Measurements from ENCODE around the gene PLXNA4. TPM values are rescaled to one million over a fixed set of nuclear protein-coding genes. Genes with fewer than 3 reads are reported as not detected.

Gene PLXNA4
- total and polyA plus RNA-seq, 2 experiments from 2014 or later, result 0.08 to 0.80 TPM

GRCh38 chr7:132087421-132087820 lies 488.8 kb downstream of the PLXNA4 start:
- no peaks in the 10 kb centered on the region for H3K36me3 Mint-ChIP-seq (ENCODE audit: low read depth)
- H3K9me2 ChIP-seq (ENCODE audit: insufficient read depth), result peaks cover 22% of the 10 kb centered on the region
- no peaks in the 10 kb centered on the region for H3K9me3 Mint-ChIP-seq
- no peaks in the 10 kb centered on the region for H3K4me1 ChIP-seq (ENCODE audit: insufficient read depth)
- ATAC-seq, result no peak
- peaks cover 8% of the 10 kb centered on the region; the same call in 2 of the 3 replicates for H3K4me1 Mint-ChIP-seq
- TF ChIP-seq EZH2 (IDR thresholded peaks at IDR 0.05; ENCODE audit: low read depth, unreplicated experiment) (no peak), ZNF462 (CRISPR knock-in tag; IDR thresholded peaks at IDR 0.05) (no peak), CREB1 (CRISPR knock-in tag; IDR thresholded peaks at IDR 0.05; ENCODE audit: low read depth) (no peak), JUNB (IDR thresholded peaks at IDR 0.05; ENCODE audit: unreplicated experiment) (no peak), POLR2AphosphoS5 (IDR thresholded peaks at IDR 0.05; ENCODE audit: low read depth) (no peak), NANOG (IDR thresholded peaks at IDR 0.05; ENCODE audit: borderline replicate concordance) (no peak), ZNF331 (CRISPR knock-in tag; IDR thresholded peaks at IDR 0.05; ENCODE audit: low read depth) (no peak), STAT1 (IDR thresholded peaks at IDR 0.05; ENCODE audit: unreplicated experiment) (no peak), ZNF114 (CRISPR knock-in tag; IDR thresholded peaks at IDR 0.05) (no peak), EZH2phosphoT487 (IDR thresholded peaks at IDR 0.05; ENCODE audit: unreplicated experiment) (no peak)
- TF ChIP-seq, protein P1, sequence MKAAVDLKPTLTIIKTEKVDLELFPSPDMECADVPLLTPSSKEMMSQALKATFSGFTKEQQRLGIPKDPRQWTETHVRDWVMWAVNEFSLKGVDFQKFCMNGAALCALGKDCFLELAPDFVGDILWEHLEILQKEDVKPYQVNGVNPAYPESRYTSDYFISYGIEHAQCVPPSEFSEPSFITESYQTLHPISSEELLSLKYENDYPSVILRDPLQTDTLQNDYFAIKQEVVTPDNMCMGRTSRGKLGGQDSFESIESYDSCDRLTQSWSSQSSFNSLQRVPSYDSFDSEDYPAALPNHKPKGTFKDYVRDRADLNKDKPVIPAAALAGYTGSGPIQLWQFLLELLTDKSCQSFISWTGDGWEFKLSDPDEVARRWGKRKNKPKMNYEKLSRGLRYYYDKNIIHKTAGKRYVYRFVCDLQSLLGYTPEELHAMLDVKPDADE (IDR thresholded peaks at IDR 0.05), result no peak
- TF ChIP-seq, protein P2, sequence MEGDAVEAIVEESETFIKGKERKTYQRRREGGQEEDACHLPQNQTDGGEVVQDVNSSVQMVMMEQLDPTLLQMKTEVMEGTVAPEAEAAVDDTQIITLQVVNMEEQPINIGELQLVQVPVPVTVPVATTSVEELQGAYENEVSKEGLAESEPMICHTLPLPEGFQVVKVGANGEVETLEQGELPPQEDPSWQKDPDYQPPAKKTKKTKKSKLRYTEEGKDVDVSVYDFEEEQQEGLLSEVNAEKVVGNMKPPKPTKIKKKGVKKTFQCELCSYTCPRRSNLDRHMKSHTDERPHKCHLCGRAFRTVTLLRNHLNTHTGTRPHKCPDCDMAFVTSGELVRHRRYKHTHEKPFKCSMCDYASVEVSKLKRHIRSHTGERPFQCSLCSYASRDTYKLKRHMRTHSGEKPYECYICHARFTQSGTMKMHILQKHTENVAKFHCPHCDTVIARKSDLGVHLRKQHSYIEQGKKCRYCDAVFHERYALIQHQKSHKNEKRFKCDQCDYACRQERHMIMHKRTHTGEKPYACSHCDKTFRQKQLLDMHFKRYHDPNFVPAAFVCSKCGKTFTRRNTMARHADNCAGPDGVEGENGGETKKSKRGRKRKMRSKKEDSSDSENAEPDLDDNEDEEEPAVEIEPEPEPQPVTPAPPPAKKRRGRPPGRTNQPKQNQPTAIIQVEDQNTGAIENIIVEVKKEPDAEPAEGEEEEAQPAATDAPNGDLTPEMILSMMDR (conservative IDR thresholded peaks at IDR 0.05; ENCODE audit: low read depth in 2 of 2), result no peak
- TF ChIP-seq, protein P3, sequence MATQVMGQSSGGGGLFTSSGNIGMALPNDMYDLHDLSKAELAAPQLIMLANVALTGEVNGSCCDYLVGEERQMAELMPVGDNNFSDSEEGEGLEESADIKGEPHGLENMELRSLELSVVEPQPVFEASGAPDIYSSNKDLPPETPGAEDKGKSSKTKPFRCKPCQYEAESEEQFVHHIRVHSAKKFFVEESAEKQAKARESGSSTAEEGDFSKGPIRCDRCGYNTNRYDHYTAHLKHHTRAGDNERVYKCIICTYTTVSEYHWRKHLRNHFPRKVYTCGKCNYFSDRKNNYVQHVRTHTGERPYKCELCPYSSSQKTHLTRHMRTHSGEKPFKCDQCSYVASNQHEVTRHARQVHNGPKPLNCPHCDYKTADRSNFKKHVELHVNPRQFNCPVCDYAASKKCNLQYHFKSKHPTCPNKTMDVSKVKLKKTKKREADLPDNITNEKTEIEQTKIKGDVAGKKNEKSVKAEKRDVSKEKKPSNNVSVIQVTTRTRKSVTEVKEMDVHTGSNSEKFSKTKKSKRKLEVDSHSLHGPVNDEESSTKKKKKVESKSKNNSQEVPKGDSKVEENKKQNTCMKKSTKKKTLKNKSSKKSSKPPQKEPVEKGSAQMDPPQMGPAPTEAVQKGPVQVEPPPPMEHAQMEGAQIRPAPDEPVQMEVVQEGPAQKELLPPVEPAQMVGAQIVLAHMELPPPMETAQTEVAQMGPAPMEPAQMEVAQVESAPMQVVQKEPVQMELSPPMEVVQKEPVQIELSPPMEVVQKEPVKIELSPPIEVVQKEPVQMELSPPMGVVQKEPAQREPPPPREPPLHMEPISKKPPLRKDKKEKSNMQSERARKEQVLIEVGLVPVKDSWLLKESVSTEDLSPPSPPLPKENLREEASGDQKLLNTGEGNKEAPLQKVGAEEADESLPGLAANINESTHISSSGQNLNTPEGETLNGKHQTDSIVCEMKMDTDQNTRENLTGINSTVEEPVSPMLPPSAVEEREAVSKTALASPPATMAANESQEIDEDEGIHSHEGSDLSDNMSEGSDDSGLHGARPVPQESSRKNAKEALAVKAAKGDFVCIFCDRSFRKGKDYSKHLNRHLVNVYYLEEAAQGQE (IDR thresholded peaks at IDR 0.05; ENCODE audit: unreplicated experiment), result no peak
- H3K27me3 ChIP-seq (ENCODE audit: insufficient read depth), result no peaks in the 10 kb centered on the region
- H3K27ac ChIP-seq (ENCODE audit: low read depth), result no peak overlapping the region
- no peaks in the 10 kb centered on the region for H3F3A ChIP-seq (replicated peaks; ENCODE audit: low read depth)
- no peak overlapping the region for H3K4me3 ChIP-seq
- DNase-seq (ENCODE audit: low spot score), result no peak
- no peak overlapping the region for H3K4me3 Mint-ChIP-seq
- no peak overlapping the region for H3K27ac Mint-ChIP-seq
- H3K27me3 Mint-ChIP-seq (ENCODE audit: insufficient read depth, low read depth, poor library complexity), result peaks cover 8% of the 10 kb centered on the region
- no peak overlapping the region for H2AFZ ChIP-seq
- no peaks in the 10 kb centered on the region for H4K20me1 ChIP-seq (replicated peaks; ENCODE audit: insufficient read depth)
- H3K79me2 ChIP-seq (replicated peaks; ENCODE audit: insufficient read depth), result no peaks in the 10 kb centered on the region
- H3K4me2 ChIP-seq, result no peak overlapping the region
- H3K36me3 ChIP-seq (ENCODE audit: insufficient read depth), result no peaks in the 10 kb centered on the region

Data from GM23338 (cell line).